ENCODE measurements around the gene CSF1R.

Gene CSF1R

GRCh38 chr5:150118561-150119229 is 32.3 kb upstream of the CSF1R start:
- Histone ChIP-seq H3K36me3 (ENCODE audit: insufficient read depth, low read depth, low read length) (no peaks in the 10 kb centered on the region), H3K4me3 (ENCODE audit: low read length) (no peak overlapping the region), H3K27ac (ENCODE audit: low read length) (no peak overlapping the region), H3K9me3 (ENCODE audit: insufficient read depth, low read depth, low read length) (no peaks in the 10 kb centered on the region), H3K9ac (ENCODE audit: low read depth, low read length) (no peak overlapping the region), H3K4me1 (ENCODE audit: insufficient read depth, low read length) (no peaks in the 10 kb centered on the region), H3K27me3 (ENCODE audit: insufficient read depth, low read length) (no peaks in the 10 kb centered on the region)

- no peaks in the 10 kb centered on the region for H3K36me3 ChIP-seq (ENCODE audit: insufficient read depth, low read depth, low read length)
- H3K27me3 ChIP-seq (ENCODE audit: insufficient read depth, low read length), result no peaks in the 10 kb centered on the region
These were observed 31.7 kb upstream of the CSF1R start for GRCh38 chr5:150117945-150118560.

GRCh38 chr5:150116667-150117400 is 30.5 kb upstream of the CSF1R start:
- Histone ChIP-seq H3K4me3 (ENCODE audit: low read length) (no peak overlapping the region), H3K9me3 (ENCODE audit: insufficient read depth, low read depth, low read length) (no peaks in the 10 kb centered on the region), H3K27me3 (ENCODE audit: insufficient read depth, low read length) (no peaks in the 10 kb centered on the region), H3K4me1 (ENCODE audit: insufficient read depth, low read length) (no peaks in the 10 kb centered on the region), H3K9ac (ENCODE audit: low read depth, low read length) (no peak overlapping the region), H3K36me3 (ENCODE audit: insufficient read depth, low read depth, low read length) (no peaks in the 10 kb centered on the region), H3K27ac (ENCODE audit: low read length) (no peak overlapping the region)

More at GRCh38 chr5:150117945-150118560, 31.7 kb upstream of the CSF1R start:
- H3K27ac ChIP-seq (ENCODE audit: low read length), result no peak overlapping the region
- no peak overlapping the region for H3K4me3 ChIP-seq (ENCODE audit: low read length)
- H3K9me3 ChIP-seq (ENCODE audit: insufficient read depth, low read depth, low read length), result no peaks in the 10 kb centered on the region
- H3K9ac ChIP-seq (ENCODE audit: low read depth, low read length), result no peak overlapping the region
- H3K4me1 ChIP-seq (ENCODE audit: insufficient read depth, low read length), result no peaks in the 10 kb centered on the region

- H3K4me3 ChIP-seq (ENCODE audit: low read length), result no peak overlapping the region
- H3K4me1 ChIP-seq (ENCODE audit: insufficient read depth, low read length), result no peaks in the 10 kb centered on the region
- H3K27me3 ChIP-seq (ENCODE audit: insufficient read depth, low read length), result no peaks in the 10 kb centered on the region
- H3K36me3 ChIP-seq (ENCODE audit: insufficient read depth, low read depth, low read length), result no peaks in the 10 kb centered on the region
- no peak overlapping the region for H3K9ac ChIP-seq (ENCODE audit: low read depth, low read length)
- no peak overlapping the region for H3K27ac ChIP-seq (ENCODE audit: low read length)
- H3K9me3 ChIP-seq (ENCODE audit: insufficient read depth, low read depth, low read length), result no peaks in the 10 kb centered on the region
These were observed 28.5 kb upstream of the CSF1R start for GRCh38 chr5:150114773-150115408.

GRCh38 chr5:150114102-150114641 is 27.8 kb upstream of the CSF1R start:
- no peak overlapping the region for H3K27ac ChIP-seq (ENCODE audit: low read length)
- no peaks in the 10 kb centered on the region for H3K9me3 ChIP-seq (ENCODE audit: insufficient read depth, low read depth, low read length)
- H3K36me3 ChIP-seq (ENCODE audit: insufficient read depth, low read depth, low read length), result no peaks in the 10 kb centered on the region
- no peaks in the 10 kb centered on the region for H3K27me3 ChIP-seq (ENCODE audit: insufficient read depth, low read length)
- H3K4me1 ChIP-seq (ENCODE audit: insufficient read depth, low read length), result no peaks in the 10 kb centered on the region
- no peak overlapping the region for H3K4me3 ChIP-seq (ENCODE audit: low read length)
- H3K9ac ChIP-seq (ENCODE audit: low read depth, low read length), result no peak overlapping the region

GRCh38 chr5:150113047-150113744 is 26.8 kb upstream of the CSF1R start:
- H3K9me3 ChIP-seq (ENCODE audit: insufficient read depth, low read depth, low read length), result no peaks in the 10 kb centered on the region
- no peak overlapping the region for H3K9ac ChIP-seq (ENCODE audit: low read depth, low read length)
- H3K4me1 ChIP-seq (ENCODE audit: insufficient read depth, low read length), result no peaks in the 10 kb centered on the region
- H3K27me3 ChIP-seq (ENCODE audit: insufficient read depth, low read length), result no peaks in the 10 kb centered on the region
- H3K4me3 ChIP-seq (ENCODE audit: low read length), result no peak overlapping the region
- no peaks in the 10 kb centered on the region for H3K36me3 ChIP-seq (ENCODE audit: insufficient read depth, low read depth, low read length)
- no peak overlapping the region for H3K27ac ChIP-seq (ENCODE audit: low read length)

GRCh38 chr5:150112201-150113046 is 26.1 kb upstream of the CSF1R start:
- Histone ChIP-seq H3K27ac (ENCODE audit: low read length) (no peak overlapping the region), H3K4me3 (ENCODE audit: low read length) (no peak overlapping the region), H3K27me3 (ENCODE audit: insufficient read depth, low read length) (no peaks in the 10 kb centered on the region), H3K4me1 (ENCODE audit: insufficient read depth, low read length) (no peaks in the 10 kb centered on the region), H3K9ac (ENCODE audit: low read depth, low read length) (no peak overlapping the region), H3K9me3 (ENCODE audit: insufficient read depth, low read depth, low read length) (no peaks in the 10 kb centered on the region), H3K36me3 (ENCODE audit: insufficient read depth, low read depth, low read length) (no peaks in the 10 kb centered on the region)

- no peaks in the 10 kb centered on the region for H3K9me3 ChIP-seq (ENCODE audit: insufficient read depth, low read depth, low read length)
- no peak overlapping the region for H3K27ac ChIP-seq (ENCODE audit: low read length)
- H3K27me3 ChIP-seq (ENCODE audit: insufficient read depth, low read length), result no peaks in the 10 kb centered on the region
- H3K4me3 ChIP-seq (ENCODE audit: low read length), result no peak overlapping the region
- H3K36me3 ChIP-seq (ENCODE audit: insufficient read depth, low read depth, low read length), result no peaks in the 10 kb centered on the region
- H3K4me1 ChIP-seq (ENCODE audit: insufficient read depth, low read length), result no peaks in the 10 kb centered on the region
- H3K9ac ChIP-seq (ENCODE audit: low read depth, low read length), result no peak overlapping the region
These were observed 24.8 kb upstream of the CSF1R start for GRCh38 chr5:150111122-150111521.

- Histone ChIP-seq H3K27ac (ENCODE audit: low read length) (no peak overlapping the region), H3K4me3 (ENCODE audit: low read length) (no peak overlapping the region)
These were observed 23.6 kb upstream of the CSF1R start for GRCh38 chr5:150109921-150110320.

GRCh38 chr5:150108711-150109514 is 22.6 kb upstream of the CSF1R start:
- no peak overlapping the region for H3K9ac ChIP-seq (ENCODE audit: low read depth, low read length)
- H3K27ac ChIP-seq (ENCODE audit: low read length), result no peak overlapping the region
- no peaks in the 10 kb centered on the region for H3K36me3 ChIP-seq (ENCODE audit: insufficient read depth, low read depth, low read length)
- H3K9me3 ChIP-seq (ENCODE audit: insufficient read depth, low read depth, low read length), result no peaks in the 10 kb centered on the region
- H3K4me1 ChIP-seq (ENCODE audit: insufficient read depth, low read length), result no peaks in the 10 kb centered on the region
- H3K4me3 ChIP-seq (ENCODE audit: low read length), result no peak overlapping the region
- no peaks in the 10 kb centered on the region for H3K27me3 ChIP-seq (ENCODE audit: insufficient read depth, low read length)

More at GRCh38 chr5:150109921-150110320, 23.6 kb upstream of the CSF1R start:
- Histone ChIP-seq H3K9me3 (ENCODE audit: insufficient read depth, low read depth, low read length) (no peaks in the 10 kb centered on the region), H3K4me1 (ENCODE audit: insufficient read depth, low read length) (no peaks in the 10 kb centered on the region), H3K27me3 (ENCODE audit: insufficient read depth, low read length) (no peaks in the 10 kb centered on the region), H3K36me3 (ENCODE audit: insufficient read depth, low read depth, low read length) (no peaks in the 10 kb centered on the region), H3K9ac (ENCODE audit: low read depth, low read length) (no peak overlapping the region)

Data from iPS-20b (cell line).